ENCODE measurements around the gene UBE3C. TPM values are rescaled to one million over a fixed set of nuclear protein-coding genes. Genes with fewer than 3 reads are reported as not detected.

Gene UBE3C
- total RNA-seq, 2 donors from 2014 or later: 49.0 to 72.0 TPM

DNA sequence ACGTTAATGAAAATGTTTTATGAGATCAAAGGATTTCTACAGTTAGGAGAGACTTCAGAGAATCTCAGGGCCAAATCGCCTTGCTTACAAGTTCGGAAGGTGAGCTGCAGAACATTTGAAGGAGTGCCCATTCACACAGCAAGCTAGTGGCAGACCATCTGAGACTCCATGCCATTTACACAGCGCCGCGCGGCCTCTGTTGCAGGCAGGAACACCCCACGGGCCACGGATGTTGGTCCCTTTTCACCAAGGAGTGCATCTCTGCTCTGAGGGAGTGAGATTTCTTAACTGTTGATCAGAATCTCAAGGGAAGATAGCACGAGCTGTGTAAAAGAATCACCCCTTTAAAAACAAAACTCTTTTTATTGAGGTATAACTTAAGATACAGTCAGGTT, 1.8 kb downstream of the UBE3C start:
- TF ChIP-seq, protein P1, sequence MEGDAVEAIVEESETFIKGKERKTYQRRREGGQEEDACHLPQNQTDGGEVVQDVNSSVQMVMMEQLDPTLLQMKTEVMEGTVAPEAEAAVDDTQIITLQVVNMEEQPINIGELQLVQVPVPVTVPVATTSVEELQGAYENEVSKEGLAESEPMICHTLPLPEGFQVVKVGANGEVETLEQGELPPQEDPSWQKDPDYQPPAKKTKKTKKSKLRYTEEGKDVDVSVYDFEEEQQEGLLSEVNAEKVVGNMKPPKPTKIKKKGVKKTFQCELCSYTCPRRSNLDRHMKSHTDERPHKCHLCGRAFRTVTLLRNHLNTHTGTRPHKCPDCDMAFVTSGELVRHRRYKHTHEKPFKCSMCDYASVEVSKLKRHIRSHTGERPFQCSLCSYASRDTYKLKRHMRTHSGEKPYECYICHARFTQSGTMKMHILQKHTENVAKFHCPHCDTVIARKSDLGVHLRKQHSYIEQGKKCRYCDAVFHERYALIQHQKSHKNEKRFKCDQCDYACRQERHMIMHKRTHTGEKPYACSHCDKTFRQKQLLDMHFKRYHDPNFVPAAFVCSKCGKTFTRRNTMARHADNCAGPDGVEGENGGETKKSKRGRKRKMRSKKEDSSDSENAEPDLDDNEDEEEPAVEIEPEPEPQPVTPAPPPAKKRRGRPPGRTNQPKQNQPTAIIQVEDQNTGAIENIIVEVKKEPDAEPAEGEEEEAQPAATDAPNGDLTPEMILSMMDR (IDR thresholded peaks at IDR 0.05): no peak
- TF ChIP-seq POLR2AphosphoS5 (IDR thresholded peaks at IDR 0.05): no peak
- no peak for TF ChIP-seq POLR2A (IDR thresholded peaks at IDR 0.05)
- 79% methylated on average over 10 of the region's 10 CpGs for WGBS
- DNase-seq (ENCODE audit: low spot score): no peak
- Histone ChIP-seq H3K27me3 (replicated peaks; ENCODE audit: insufficient read depth) (no peaks in the 10 kb centered on the region), H3K4me3 (peak overlapping the region in 1 of 2 donors; percentile 57), H3K9me3 (no peaks in the 10 kb centered on the region), H3K27ac (no peak overlapping the region), H3K4me1 (replicated peaks) (peaks cover 7% of the 10 kb centered on the region), H3K36me3 (no peaks in the 10 kb centered on the region)
- intact Hi-C loops (cut with DNase I): loop anchor here (10.0 kb wide), 1 partner anchor 134 kb away; no protein-coding TSS in a partner anchor

DNA sequence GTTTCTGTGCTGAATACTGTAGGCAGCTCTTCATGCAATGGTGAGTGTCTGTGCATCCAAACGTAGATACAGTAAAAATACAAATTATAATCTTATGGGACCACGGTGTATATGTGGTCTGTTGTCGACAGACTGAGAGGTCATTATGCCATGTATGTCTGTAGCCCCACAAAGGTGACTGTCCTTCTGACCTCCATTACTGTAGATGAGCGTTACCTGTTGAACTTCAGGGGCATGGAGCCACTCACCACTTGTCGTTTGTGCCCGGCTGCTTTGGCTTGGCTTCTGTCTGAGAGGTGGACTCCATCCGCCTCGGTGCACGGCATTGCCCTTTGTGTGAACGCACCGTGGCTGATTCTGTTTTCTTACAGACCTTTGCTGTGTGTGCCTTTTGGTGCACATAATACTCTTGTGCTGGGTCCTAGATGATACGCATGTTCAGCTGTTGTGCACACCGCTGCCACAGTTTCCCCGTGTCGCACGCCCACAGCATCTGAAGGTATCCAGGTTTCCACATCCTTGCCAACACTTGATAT, 2.9 kb downstream of the UBE3C start:
- H3K27me3 ChIP-seq (replicated peaks; ENCODE audit: insufficient read depth): no peaks in the 10 kb centered on the region
- no peaks in the 10 kb centered on the region for H3K36me3 ChIP-seq
- H3K4me3 ChIP-seq: no peak overlapping the region
- intact Hi-C loops (cut with DNase I): loop anchor here (10.0 kb wide), 1 partner anchor 133 kb away; no protein-coding TSS in a partner anchor
- no peak overlapping the region for H3K27ac ChIP-seq
- WGBS: 97% methylated on average over 16 of the region's 16 CpGs
- peaks cover 7% of the 10 kb centered on the region for H3K4me1 ChIP-seq (replicated peaks)
- TF ChIP-seq, protein P1 (IDR thresholded peaks at IDR 0.05): no peak
- TF ChIP-seq POLR2A (IDR thresholded peaks at IDR 0.05) (no peak), POLR2AphosphoS5 (IDR thresholded peaks at IDR 0.05) (no peak)
- no peaks in the 10 kb centered on the region for H3K9me3 ChIP-seq
- no peak for DNase-seq (ENCODE audit: low spot score)

DNA sequence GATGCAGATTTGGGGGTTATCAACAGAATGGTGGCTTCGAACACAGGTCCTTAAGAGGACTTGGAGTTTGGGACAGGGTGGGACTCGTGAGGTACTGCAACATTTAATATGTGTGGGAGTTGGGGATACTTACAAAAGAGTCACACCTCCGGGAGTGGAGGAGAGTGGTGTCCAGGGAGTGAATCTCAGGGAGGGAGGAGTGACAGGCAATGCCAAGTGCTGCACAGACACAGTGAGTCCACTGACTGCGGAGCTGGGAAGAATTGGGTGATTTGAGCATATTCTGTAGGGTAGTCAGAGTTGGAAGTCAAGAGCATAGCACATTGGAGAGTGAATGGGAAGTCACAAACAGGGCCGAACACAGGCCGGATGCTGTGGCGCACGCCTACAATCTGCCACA, 5.1 kb downstream of the UBE3C start:
- no peaks in the 10 kb centered on the region for H3K9me3 ChIP-seq
- H3K4me1 ChIP-seq (replicated peaks): peaks cover 7% of the 10 kb centered on the region
- H3K4me3 ChIP-seq: no peak overlapping the region
- WGBS: 95% methylated on average over 8 of the region's 8 CpGs
- no peak overlapping the region for H3K27ac ChIP-seq
- H3K27me3 ChIP-seq (replicated peaks; ENCODE audit: insufficient read depth): no peaks in the 10 kb centered on the region
- no peak for DNase-seq (ENCODE audit: low spot score)
- TF ChIP-seq POLR2A (IDR thresholded peaks at IDR 0.05) (no peak), POLR2AphosphoS5 (IDR thresholded peaks at IDR 0.05) (no peak)
- TF ChIP-seq, protein P1 (IDR thresholded peaks at IDR 0.05): no peak
- intact Hi-C loops (cut with DNase I): loop anchor here (10.0 kb wide), 1 partner anchor 131 kb away; no protein-coding TSS in a partner anchor
- no peaks in the 10 kb centered on the region for H3K36me3 ChIP-seq

DNA sequence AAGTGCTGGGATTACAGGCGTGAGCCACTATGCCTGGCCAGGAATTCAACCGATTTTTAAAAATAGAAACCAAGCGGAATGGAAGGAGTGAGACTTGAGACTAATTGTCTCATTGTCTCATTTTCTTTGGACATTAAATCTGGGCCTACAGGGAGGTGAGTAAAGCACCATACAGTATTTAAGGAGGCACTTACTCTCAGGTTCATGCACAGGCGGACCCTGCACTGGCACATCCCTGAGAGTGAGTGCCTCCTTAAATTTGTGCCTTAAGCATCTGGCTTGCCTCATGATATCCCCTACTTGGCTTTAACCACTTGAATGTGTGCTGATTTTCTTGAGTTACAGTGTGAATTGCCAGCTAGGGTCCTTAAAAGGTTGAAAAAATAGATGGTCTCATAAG, 10.6 kb downstream of the UBE3C start:
- no peaks in the 10 kb centered on the region for H3K27me3 ChIP-seq (replicated peaks; ENCODE audit: insufficient read depth)
- TF ChIP-seq, protein P1 (IDR thresholded peaks at IDR 0.05): no peak
- TF ChIP-seq POLR2A (IDR thresholded peaks at IDR 0.05) (no peak), POLR2AphosphoS5 (IDR thresholded peaks at IDR 0.05) (no peak)
- WGBS: 90% methylated on average over 4 of the region's 4 CpGs
- intact Hi-C loops (cut with DNase I): loop anchor here (10.0 kb wide), 1 partner anchor 125 kb away; no protein-coding TSS in a partner anchor
- no peaks in the 10 kb centered on the region for H3K4me1 ChIP-seq (replicated peaks)
- no peaks in the 10 kb centered on the region for H3K9me3 ChIP-seq
- no peak overlapping the region for H3K27ac ChIP-seq
- no peak overlapping the region for H3K4me3 ChIP-seq
- DNase-seq (ENCODE audit: low spot score): no peak
- no peaks in the 10 kb centered on the region for H3K36me3 ChIP-seq

DNA sequence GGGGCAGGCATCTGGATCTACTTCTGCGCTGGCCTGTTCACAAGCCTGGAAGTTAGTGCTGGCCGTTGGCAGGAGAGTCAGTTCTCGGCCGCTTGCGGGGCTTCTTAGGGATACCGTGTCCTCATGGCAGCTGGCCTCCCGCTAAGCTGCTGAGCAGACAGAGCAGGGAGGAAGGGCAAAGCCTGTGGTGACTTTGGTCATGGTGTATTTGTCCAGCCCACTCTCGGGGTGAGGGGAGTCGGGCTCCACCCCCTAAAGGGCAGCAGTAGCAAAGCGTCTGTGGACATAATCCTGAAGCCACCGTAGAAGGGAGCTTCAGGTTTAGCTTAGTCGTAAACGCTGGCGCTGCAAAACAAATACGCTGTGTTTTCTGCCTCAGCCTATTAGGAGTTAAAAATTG, 12.2 kb downstream of the UBE3C start:
- TF ChIP-seq, protein P1 (IDR thresholded peaks at IDR 0.05): no peak
- no peak for TF ChIP-seq POLR2A (IDR thresholded peaks at IDR 0.05)
- TF ChIP-seq POLR2AphosphoS5 (IDR thresholded peaks at IDR 0.05): no peak
- 51% methylated on average over 15 of the region's 15 CpGs for WGBS
- no peaks in the 10 kb centered on the region for H3K4me1 ChIP-seq (replicated peaks)
- no peak for DNase-seq (ENCODE audit: low spot score)
- intact Hi-C loops (cut with DNase I): no loop called here
- H3K4me3 ChIP-seq: no peak overlapping the region
- H3K36me3 ChIP-seq: no peaks in the 10 kb centered on the region
- H3K9me3 ChIP-seq: no peaks in the 10 kb centered on the region
- H3K27ac ChIP-seq: no peak overlapping the region
- no peaks in the 10 kb centered on the region for H3K27me3 ChIP-seq (replicated peaks; ENCODE audit: insufficient read depth)

Measured in prostate gland (tissue), 2 donors.